MCF 10A (cell line): ENCODE measurements around the gene BNIP2. TPM values are rescaled to one million over a fixed set of nuclear protein-coding genes. Genes with fewer than 3 reads are reported as not detected.
"Not testable (repeated sequence)": the region's sequence is repeated elsewhere in the genome, so short reads cannot be mapped to it uniquely, and the experiment has no call there.

Source experiments
- BruUV-seq: library from RNA; stranded (reverse); fragments of 400-500 nt; replicated peaks from 2 replicates; lab custom pipeline; 2021; lab: Mats Ljungman, UMichigan
- CTCF ChIA-PET: fragments of 300-600 bp; sonication (Branson Sonifier 250); formaldehyde crosslinking; extraction: SDS; loops from one replicate; lab custom pipeline; 2021; ENCODE audit warnings: antibody characterized with exemption, inconsistent platforms; lab: Yijun Ruan, JAX
- POLR2A ChIA-PET: fragments of 300-600, 350-650 bp; sonication (Branson Sonifier 250); formaldehyde crosslinking; extraction: SDS; loops from one replicate; lab custom pipeline; 2020; ENCODE audit warnings: antibody characterized with exemption, inconsistent platforms; lab: Yijun Ruan, JAX
- DNase-seq: peaks from one replicate; pipeline ENCODE4 v3.0.0-alpha.2; 2018; ENCODE audit not compliant: unreplicated experiment
- H3K27ac Mint-ChIP-seq: one replicate; pipeline ENCODE4 v1.8.0; 2022; ENCODE audit warnings: mild to moderate bottlenecking, low read depth, mixed read lengths; ENCODE audit not compliant: unreplicated experiment
- H3K27me3 Mint-ChIP-seq: one replicate; pipeline ENCODE4 v1.8.0; 2022; ENCODE audit warnings: mixed read lengths; ENCODE audit not compliant: insufficient read depth, unreplicated experiment
- H3K36me3 Mint-ChIP-seq: one replicate; pipeline ENCODE4 v1.8.0; 2022; ENCODE audit warnings: mild to moderate bottlenecking, moderate library complexity, mixed read lengths; ENCODE audit not compliant: insufficient read depth, unreplicated experiment
- H3K4me1 Mint-ChIP-seq: one replicate; pipeline ENCODE4 v1.8.0; 2022; ENCODE audit warnings: mixed read lengths; ENCODE audit not compliant: insufficient read depth, unreplicated experiment
- H3K4me3 Mint-ChIP-seq: one replicate; pipeline ENCODE4 v1.8.0; 2022; ENCODE audit warnings: mild to moderate bottlenecking, moderate library complexity, mixed read lengths; ENCODE audit not compliant: unreplicated experiment
- H3K9me3 Mint-ChIP-seq: one replicate; pipeline ENCODE4 v1.8.0; 2022; ENCODE audit warnings: mixed read lengths; ENCODE audit not compliant: unreplicated experiment
- intact Hi-C: fragments of 100-400 bp; cut with micrococcal nuclease; formaldehyde crosslinking; loops from 2 replicates; pipeline ENCODE4 v1.14.1; 2022
- total RNA-seq: library from RNA; stranded (reverse); gene quantifications from 2 replicates; pipeline ENCODE4 v1.2.3, GENCODE V29; 2022
- TF ChIP-seq, protein P1 (sequence below): fragments of 200-600 bp; IDR thresholded peaks from one replicate; pipeline ENCODE4 v1.8.0; 2022; ENCODE audit warnings: antibody characterized with exemption, mild to moderate bottlenecking; ENCODE audit not compliant: unreplicated experiment

Gene BNIP2
- total RNA-seq, 1 experiment from 2014 or later, result 91.5 TPM

- no TSS peak for BruUV-seq
- intact Hi-C loops, result no loop called here
Measured at GRCh38 chr15:59649603-59650002, 39.5 kb downstream of the BNIP2 start.

GRCh38 chr15:59647085-59647484, 42.0 kb downstream of the BNIP2 start:
- H3K4me1 Mint-ChIP-seq, result peaks cover 5% of the 10 kb centered on the region
- H3K27me3 Mint-ChIP-seq, result no peaks in the 10 kb centered on the region
- H3K4me3 Mint-ChIP-seq, result no peak overlapping the region
- TF ChIP-seq, protein P1, sequence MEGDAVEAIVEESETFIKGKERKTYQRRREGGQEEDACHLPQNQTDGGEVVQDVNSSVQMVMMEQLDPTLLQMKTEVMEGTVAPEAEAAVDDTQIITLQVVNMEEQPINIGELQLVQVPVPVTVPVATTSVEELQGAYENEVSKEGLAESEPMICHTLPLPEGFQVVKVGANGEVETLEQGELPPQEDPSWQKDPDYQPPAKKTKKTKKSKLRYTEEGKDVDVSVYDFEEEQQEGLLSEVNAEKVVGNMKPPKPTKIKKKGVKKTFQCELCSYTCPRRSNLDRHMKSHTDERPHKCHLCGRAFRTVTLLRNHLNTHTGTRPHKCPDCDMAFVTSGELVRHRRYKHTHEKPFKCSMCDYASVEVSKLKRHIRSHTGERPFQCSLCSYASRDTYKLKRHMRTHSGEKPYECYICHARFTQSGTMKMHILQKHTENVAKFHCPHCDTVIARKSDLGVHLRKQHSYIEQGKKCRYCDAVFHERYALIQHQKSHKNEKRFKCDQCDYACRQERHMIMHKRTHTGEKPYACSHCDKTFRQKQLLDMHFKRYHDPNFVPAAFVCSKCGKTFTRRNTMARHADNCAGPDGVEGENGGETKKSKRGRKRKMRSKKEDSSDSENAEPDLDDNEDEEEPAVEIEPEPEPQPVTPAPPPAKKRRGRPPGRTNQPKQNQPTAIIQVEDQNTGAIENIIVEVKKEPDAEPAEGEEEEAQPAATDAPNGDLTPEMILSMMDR, result no peak
- CTCF ChIA-PET, result interaction anchor here (0.6 to 16.0 kb wide), 3 partner anchors 9 to 244 kb away, joined by 3 to 196 read pairs (median 3); no protein-coding TSS in a partner anchor
- peaks cover 61% of the 10 kb centered on the region for H3K36me3 Mint-ChIP-seq
- BruUV-seq, result no TSS peak
- no peak overlapping the region for H3K27ac Mint-ChIP-seq
- no peak for DNase-seq
- intact Hi-C loops, result no loop called here
- POLR2A ChIA-PET, result interaction anchor here (0.6 to 5.3 kb wide), 3 partner anchors 9 to 274 kb away, joined by 3 to 31 read pairs (median 3); partner anchors contain the start of genes GTF2A2 and MYO1E
- no peaks in the 10 kb centered on the region for H3K9me3 Mint-ChIP-seq

More at GRCh38 chr15:59649603-59650002, 39.5 kb downstream of the BNIP2 start:
- Mint-ChIP-seq H3K36me3 (peaks cover 53% of the 10 kb centered on the region), H3K27me3 (no peaks in the 10 kb centered on the region), H3K4me3 (no peak overlapping the region), H3K27ac (no peak overlapping the region), H3K4me1 (peaks cover 1% of the 10 kb centered on the region), H3K9me3 (peaks cover 6% of the 10 kb centered on the region)
- no peak for DNase-seq
- POLR2A ChIA-PET, result interaction anchor here (0.7 to 5.3 kb wide), 3 partner anchors 7 to 117 kb away, joined by 3 to 31 read pairs (median 3); partner anchors contain the start of gene GTF2A2
- TF ChIP-seq, protein P1, result no peak
- CTCF ChIA-PET, result no interaction called here

GRCh38 chr15:59646277-59646676, 42.8 kb downstream of the BNIP2 start:
- Mint-ChIP-seq H3K9me3 (no peaks in the 10 kb centered on the region), H3K4me3 (no peak overlapping the region), H3K27ac (no peak overlapping the region), H3K36me3 (peaks cover 53% of the 10 kb centered on the region), H3K27me3 (no peaks in the 10 kb centered on the region), H3K4me1 (peaks cover 5% of the 10 kb centered on the region)
- CTCF ChIA-PET, result interaction anchor here (0.6 to 16.0 kb wide), 3 partner anchors 26 to 723 kb away, joined by 3 to 196 read pairs (median 4); no protein-coding TSS in a partner anchor
- DNase-seq, result no peak
- POLR2A ChIA-PET, result interaction anchor here (0.9 to 5.3 kb wide), 2 partner anchors 10 to 17 kb away, joined by 3 to 31 read pairs; partner anchors contain the start of gene GTF2A2
- BruUV-seq, result no TSS peak
- TF ChIP-seq, protein P1, result no peak
- intact Hi-C loops, result no loop called here

- POLR2A ChIA-PET, result interaction anchor here (1.0 to 5.3 kb wide), 2 partner anchors 11 to 29 kb away, joined by 3 to 31 read pairs; partner anchors contain the start of gene GTF2A2
- H3K9me3 Mint-ChIP-seq, BruUV-seq, H3K4me3 Mint-ChIP-seq, H3K4me1 Mint-ChIP-seq, intact Hi-C loops, H3K27ac Mint-ChIP-seq, H3K27me3 Mint-ChIP-seq, DNase-seq: not testable (repeated sequence)
- CTCF ChIA-PET, result interaction anchor here (0.6 to 16.0 kb wide), 4 partner anchors 9 to 722 kb away, joined by 3 to 196 read pairs (median 4); no protein-coding TSS in a partner anchor
- H3K36me3 Mint-ChIP-seq, result peaks cover 49% of the 10 kb centered on the region
Measured at GRCh38 chr15:59645812-59646211, 43.3 kb downstream of the BNIP2 start.
